NCI-H1417 (cell line): ENCODE data around the gene ESRRB.
"Not testable (repeated sequence)": the region's sequence is repeated elsewhere in the genome, so short reads cannot be mapped to it uniquely, and the experiment has no call there.

Source experiments
- DNase-seq, 3 experiments: peaks; one replicate each; lab custom pipeline; 2025; lab: John Stamatoyannopoulos, UW

Gene ESRRB

GRCh38 chr14:76497550-76498462, 121.9 kb downstream of the ESRRB start:
- peak; percentile 18 to 52 (median 27) for DNase-seq

DNA sequence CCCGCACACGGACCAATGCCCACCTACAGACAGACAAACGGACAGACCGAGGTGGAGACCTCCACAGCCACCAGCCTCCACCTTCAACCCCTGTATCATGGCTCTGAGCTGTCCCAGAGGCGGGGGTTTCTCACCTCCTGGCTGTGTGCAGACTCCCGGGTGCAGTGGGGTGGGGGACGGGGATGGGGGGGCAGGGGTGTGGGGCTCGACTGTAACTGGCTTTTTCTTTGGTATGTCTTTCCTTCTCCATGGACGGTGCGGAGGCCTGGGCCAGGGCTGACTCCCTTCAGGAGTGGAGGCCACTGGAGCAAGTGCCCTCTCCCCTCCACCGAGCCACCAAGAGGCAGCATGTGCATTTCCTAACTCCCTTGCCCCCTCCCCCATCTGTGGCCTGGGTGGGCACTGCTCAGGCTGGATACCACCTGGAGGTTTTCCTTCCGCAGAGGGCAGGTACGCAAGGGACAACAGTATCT, 122.6 kb downstream of the ESRRB start:
- no peak for DNase-seq

GRCh38 chr14:76498976-76499375, 123.0 kb downstream of the ESRRB start:
- no peak for DNase-seq

GRCh38 chr14:76499399-76499798, 123.5 kb downstream of the ESRRB start:
- no peak for DNase-seq

DNA sequence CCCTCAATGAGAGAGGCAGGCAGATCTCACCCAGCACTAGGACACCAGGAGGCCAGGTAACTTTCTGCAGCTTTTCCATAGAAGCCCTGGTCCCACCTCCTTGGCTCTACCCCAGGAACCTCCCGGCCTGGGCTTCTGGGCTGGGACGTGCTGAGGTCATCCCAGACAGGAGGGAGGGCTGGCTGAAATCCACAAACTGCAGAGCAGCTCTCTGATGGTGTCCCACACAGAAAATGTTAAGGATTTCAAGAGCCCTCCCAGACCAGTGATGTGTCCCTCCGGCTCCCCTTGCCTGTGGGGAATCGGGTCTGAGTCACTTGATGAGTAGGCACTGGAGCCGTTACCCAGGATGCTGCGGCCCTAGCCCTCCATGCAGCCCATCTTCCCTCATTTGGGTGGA, 124.1 kb downstream of the ESRRB start:
- no peak for DNase-seq

DNA sequence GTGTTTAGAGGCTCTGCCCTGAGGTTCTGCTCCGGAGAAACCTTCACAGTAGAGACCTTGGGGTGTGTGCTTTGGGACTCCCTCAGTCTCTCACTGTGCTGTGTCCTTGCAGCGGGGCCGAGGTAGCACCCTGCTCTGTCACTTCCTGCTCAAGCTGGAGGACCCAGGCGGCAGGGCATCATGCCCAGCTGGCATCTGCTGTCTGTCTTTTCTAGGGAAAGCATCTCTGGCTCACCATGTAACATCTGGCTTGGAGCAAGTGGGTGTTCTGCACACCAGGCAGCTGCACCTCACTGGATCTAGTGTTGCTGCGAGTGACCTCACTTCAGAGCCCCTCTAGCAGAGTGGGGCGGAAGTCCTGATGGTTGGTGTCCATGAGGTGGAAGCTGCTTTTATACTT, 124.5 kb downstream of the ESRRB start:
- DNase-seq = no peak

GRCh38 chr14:76501156-76501720, 125.3 kb downstream of the ESRRB start:
- no peak for DNase-seq

DNA sequence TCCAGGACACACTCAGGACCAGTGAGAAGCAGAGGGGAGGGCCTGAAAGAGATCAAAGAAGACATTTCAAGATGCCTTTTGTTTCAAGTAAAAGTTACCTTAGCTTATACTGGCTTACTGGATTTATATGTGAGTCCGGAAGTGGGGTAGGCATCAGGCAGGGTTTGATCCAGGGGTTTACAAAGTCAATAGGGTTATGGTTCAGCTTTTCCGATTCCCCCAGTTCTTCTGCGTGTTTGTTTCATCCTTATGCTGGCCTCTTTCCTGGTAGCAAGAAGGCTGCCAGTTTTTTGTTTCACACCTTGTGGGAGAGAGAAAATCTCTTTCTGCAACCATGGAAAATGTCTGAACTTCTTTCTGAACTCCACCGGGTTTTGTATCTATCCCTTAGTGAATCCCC, 126.3 kb downstream of the ESRRB start:
- DNase-seq = no peak

DNA sequence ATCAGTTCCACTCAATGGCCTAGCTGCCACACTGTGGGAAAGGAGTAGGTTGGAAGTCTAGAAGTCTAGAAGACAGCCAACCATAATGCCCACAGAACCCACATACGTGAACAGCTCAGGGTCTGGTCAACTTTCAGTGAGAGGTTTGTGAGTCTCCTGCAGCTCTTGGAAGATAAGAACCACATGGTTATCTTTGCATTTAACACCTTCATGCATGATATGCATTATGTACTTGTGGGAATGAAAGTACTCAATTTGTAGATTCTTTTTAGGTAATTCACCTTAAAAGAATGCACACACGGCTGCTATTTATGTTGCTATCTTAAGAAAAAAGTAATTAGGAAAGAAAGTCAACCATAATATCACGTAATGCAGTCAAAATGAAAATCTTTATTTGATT, 126.7 kb downstream of the ESRRB start:
- no peak for DNase-seq

DNA sequence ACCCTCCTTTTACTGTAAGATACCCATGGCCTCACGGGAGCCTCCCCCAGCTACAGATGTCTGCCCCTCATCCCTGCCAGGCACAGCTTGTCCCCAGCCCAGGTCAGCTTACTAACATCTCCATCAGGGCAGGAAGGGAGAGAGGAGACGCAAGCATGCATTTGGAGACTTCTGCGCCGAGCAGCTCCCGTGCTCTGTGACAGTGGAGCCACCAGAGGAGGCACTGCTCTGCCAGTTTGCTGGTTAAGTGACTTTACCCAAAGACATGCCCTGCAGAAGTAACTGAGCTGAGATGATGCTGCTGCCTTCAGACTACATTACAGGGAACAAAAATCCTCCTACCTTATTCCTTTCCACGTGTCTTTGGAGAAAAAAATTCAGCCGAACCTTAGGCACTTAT, 133.4 kb downstream of the ESRRB start:
- DNase-seq = no peak

GRCh38 chr14:76510181-76510580, 134.2 kb downstream of the ESRRB start:
- no peak for DNase-seq

DNA sequence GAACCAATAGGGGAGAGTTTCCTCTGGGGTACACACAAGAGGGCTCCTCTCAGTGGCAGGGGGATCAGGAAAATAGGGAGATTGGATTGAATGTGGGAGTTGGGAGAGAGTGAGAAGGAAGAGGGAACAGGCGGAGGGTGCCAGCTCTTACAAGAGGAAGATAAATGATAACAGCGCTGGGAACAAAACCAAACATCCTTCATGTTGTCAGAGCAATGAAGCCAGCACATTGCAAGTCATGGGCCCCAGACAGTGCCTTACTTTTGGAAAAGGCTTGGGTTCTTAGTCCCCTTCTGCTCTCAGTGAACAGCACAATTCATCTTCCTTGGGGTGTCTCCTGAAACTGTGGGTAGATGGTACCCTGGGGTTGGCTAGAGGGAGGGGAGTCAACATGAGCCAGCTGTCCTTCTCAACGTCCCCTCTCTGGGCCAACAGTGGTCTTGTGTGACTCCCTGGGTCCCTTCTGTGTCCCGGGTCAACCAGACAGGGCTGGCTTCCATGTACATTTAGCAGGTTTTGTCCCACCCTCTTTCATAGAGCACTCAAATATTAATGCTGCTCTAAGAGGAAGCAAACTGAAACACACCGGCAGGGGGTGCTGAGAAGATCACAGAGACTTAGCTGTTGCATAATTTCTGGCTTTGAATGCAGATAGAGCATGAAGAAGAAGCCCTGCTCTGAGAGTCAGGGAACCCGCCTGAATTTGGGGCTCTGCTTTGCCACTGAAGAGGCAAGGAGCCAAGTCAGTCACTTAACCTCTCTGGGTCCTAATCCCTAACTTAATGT, 138.5 kb downstream of the ESRRB start:
- DNase-seq = peak in 1 of 3 experiments; percentile 68

GRCh38 chr14:76516884-76517283, 140.9 kb downstream of the ESRRB start:
- DNase-seq = peak in 2 of 3 experiments; percentile 31 to 78

DNA sequence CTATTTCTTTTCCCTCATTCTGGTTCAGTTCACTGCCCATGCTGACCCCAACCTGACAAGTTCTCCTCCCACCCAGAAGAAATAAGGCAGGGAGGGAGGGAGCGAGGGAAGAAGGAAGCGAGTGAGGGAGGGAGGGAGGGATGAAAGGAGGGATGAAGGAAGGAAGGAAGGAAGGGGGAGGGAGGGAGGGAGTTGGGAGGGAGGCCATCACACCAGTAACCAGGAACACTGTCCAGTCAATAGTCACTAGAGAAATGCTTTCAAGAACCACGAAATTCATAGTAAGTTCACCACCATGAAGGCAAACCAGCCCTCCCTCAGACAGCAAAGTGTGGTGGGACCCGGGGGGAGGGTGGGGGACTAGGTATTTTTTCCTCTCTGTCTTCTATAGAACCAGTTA, 142.4 kb downstream of the ESRRB start:
- no peak for DNase-seq

DNA sequence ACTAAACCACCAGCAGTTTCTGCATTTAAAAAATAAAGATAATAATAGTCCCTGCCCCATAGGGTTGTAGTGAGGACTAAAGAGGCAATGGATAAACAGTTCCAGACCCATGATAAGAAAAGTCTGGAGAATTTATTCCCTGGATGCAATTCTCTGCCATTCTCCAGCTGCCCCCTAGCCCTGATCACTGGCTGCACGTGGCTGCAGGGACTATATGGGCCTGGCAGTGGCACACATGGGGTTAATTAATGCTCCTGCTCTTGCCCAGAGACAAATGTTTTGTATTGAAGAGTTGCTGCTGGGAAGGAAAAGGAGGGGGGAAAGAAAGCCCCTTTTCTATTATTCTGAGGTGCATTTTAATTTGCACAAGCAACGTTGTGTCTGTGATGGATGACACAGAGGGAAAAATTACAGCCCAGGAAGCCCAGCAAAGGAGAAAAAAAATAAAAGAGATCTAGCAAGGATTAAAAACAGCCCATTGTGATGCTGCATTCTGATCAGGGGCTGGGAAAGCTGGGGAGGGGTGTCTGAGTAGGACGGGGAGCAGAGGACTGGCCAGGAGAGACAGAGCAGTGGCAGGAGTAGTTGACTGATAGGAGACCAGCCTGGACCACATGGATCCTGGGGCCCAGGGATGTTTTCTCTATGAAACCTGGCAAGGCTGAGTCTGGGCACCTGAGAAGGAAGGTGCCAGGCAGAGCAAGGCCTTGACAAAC, 149.3 kb downstream of the ESRRB start:
- peak in 1 of 3 experiments; percentile 33 for DNase-seq

GRCh38 chr14:76531085-76531484, 155.1 kb downstream of the ESRRB start:
- no peak for DNase-seq

GRCh38 chr14:76531821-76532318, 155.9 kb downstream of the ESRRB start:
- DNase-seq = peak in 1 of 3 experiments; percentile 44

DNA sequence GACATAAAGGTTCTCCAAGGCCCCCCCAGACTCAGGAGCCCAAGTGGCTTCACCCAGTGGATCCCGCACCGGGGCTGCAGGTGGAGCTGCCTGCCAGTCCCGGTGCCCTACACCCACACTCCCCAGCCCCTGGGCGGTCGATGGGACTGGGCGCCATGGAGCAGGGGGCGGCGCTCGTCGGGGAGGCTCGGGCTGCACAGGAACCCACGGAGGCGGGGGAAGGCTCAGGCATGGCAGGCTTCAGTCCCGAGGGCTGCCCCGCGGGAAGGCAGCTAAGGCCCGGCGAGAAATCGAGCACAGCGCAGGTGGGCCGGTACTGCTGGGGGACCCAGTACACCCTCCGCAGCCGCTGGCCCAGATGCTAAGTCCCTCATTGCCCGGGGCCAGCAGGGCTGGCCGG, 160.7 kb downstream of the ESRRB start:
- DNase-seq = not testable (repeated sequence)

DNA sequence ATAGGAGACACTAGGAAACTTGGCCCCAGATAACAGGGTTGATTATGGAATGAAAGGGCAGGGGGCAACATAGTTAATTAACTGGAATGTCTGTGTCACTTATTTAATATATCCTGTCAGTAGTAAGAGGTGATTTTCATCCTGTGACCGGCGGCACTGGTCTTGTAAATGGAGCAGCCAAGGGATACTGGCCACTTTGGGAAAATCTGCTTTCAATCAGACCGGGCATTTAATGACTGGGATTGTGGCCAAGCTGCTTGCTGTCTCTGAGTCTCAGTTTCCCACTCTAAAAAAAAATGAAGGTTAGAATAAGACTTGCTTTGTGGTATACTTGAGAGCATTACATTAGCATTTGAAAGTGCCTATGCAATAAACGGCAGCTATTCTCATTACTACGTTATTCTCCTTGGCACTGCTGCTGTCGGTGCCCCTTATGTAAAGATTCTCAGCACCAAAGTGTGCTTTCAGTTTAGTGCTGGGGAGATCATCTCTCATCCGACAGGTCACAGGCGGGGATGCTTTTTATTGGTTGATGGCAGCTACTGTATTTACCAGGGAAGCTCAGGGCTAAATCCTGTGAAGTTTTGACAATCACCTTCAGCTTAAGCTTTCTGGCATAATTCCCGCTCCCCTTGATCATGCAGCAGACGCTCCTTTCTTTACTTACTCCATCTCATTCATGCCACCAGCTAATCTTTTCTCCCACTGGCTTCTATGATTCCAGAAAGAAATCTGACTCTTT, 162.1 kb downstream of the ESRRB start:
- peak in 2 of 3 experiments; percentile 20 to 50 for DNase-seq

DNA sequence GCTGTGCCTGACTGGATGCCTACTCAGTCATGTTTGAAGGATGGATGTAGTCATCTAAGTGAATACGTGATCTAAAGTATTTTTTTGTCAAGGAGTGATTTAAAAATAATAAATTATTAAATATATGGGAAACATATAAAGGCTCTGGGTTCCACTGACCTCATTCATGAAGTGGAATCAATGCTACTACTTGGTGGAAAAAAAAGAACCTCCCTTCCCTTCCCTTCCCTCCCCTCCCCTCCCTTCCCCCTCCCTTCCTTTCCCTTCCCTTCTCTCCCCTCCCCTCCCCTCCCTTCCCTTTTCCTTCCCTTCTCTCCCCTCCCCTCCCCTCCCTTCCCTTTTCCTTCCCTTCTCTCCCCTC, 162.7 kb downstream of the ESRRB start:
- no peak for DNase-seq

DNA sequence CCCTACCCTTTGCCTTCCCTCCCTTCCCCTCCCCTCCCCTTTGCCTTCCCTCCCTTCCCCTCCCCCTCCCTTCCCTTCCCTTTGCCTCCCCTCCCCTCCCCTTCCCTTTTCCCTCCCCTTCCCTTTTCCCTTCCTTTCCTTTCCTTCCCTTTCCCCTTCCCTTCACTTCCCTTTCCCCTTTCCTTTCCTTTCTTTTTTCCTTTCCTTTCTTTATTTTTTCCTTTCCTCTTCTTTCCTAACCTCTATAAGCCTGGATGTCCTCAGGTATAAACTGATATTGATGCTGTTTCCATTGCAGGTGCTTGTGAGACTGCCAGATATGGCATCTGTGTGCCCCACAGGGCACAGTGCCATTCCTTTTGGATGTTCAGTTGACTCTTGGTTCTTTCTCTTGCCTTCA, 163.2 kb downstream of the ESRRB start:
- DNase-seq = no peak
